Measurements from ENCODE around the gene EPYC.

DNA sequence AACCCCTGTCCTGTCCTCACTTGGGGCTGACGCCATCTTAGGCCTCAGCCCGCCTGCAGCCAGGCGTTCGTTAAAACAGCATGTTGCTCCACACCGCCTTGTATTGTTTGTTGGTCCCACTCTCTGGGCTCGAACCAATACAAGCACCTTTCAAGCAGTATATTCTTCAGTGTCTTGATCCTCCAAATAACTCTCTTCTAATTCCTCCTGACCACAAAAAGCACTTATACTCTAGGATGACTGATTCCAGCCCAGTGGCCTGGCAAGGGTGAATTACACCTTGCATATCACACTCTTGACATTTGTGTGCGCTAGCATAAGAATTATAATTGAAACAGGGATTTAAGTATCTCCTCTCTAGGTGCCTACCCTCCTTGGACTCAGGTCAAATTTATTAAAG is 56.9 kb downstream of the EPYC start:
- no peak for TF ChIP-seq SIN3A (IDR thresholded peaks at IDR 0.05; ENCODE audit: borderline replicate concordance, insufficient read depth, low read length)
- TF ChIP-seq, protein P1, sequence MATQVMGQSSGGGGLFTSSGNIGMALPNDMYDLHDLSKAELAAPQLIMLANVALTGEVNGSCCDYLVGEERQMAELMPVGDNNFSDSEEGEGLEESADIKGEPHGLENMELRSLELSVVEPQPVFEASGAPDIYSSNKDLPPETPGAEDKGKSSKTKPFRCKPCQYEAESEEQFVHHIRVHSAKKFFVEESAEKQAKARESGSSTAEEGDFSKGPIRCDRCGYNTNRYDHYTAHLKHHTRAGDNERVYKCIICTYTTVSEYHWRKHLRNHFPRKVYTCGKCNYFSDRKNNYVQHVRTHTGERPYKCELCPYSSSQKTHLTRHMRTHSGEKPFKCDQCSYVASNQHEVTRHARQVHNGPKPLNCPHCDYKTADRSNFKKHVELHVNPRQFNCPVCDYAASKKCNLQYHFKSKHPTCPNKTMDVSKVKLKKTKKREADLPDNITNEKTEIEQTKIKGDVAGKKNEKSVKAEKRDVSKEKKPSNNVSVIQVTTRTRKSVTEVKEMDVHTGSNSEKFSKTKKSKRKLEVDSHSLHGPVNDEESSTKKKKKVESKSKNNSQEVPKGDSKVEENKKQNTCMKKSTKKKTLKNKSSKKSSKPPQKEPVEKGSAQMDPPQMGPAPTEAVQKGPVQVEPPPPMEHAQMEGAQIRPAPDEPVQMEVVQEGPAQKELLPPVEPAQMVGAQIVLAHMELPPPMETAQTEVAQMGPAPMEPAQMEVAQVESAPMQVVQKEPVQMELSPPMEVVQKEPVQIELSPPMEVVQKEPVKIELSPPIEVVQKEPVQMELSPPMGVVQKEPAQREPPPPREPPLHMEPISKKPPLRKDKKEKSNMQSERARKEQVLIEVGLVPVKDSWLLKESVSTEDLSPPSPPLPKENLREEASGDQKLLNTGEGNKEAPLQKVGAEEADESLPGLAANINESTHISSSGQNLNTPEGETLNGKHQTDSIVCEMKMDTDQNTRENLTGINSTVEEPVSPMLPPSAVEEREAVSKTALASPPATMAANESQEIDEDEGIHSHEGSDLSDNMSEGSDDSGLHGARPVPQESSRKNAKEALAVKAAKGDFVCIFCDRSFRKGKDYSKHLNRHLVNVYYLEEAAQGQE (IDR thresholded peaks at IDR 0.05; ENCODE audit: insufficient read depth in 1 of 2, low read depth in 2 of 2, low read length in 2 of 2), result no peak
- TF ChIP-seq POLR2AphosphoS5 (IDR thresholded peaks at IDR 0.05; ENCODE audit: low read depth, low read length), result no peak
- no peak for TF ChIP-seq TAF1 (IDR thresholded peaks at IDR 0.05; ENCODE audit: borderline replicate concordance, insufficient read depth, low read length)

Measured in PFSK-1 (cell line).